T-helper 1 cell treated with Interleukin-12 subunit alpha and Interleukin-12 subunit beta and Interleukin-4 antibody, amounts not matched to agents 30 μg/mL and 1 μg/mL, for 36 hours (primary cell): ENCODE results near the gene RPRD2.

ENCODE experiments used
- H3K27ac Mint-ChIP-seq: one replicate; pipeline ENCODE4 v1.8.0; 2021; ENCODE audit warnings: mild to moderate bottlenecking, mixed read lengths
- H3K27me3 Mint-ChIP-seq: one replicate; pipeline ENCODE4 v1.8.0; 2021; ENCODE audit warnings: low read depth, mixed read lengths
- H3K36me3 Mint-ChIP-seq: one replicate; pipeline ENCODE4 v1.8.0; 2021; ENCODE audit warnings: low read depth, mixed read lengths
- H3K4me1 Mint-ChIP-seq: one replicate; pipeline ENCODE4 v1.8.0; 2021; ENCODE audit warnings: low read depth, mixed read lengths
- H3K4me3 Mint-ChIP-seq: one replicate; pipeline ENCODE4 v1.8.0; 2021; ENCODE audit warnings: mild to moderate bottlenecking, moderate library complexity, mixed read lengths
- H3K9me3 Mint-ChIP-seq: one replicate; pipeline ENCODE4 v1.8.0; 2021; ENCODE audit warnings: mixed read lengths

The RPRD2 gene

GRCh38 chr1:150507912-150508864, 144.2 kb downstream of the RPRD2 start, which contains the start of gene ECM1:
ECM1 (plus strand) TSS chr1:150508109; CDS start chr1:150508210, 101 bp downstream.
- Mint-ChIP-seq H3K4me1 (peaks cover 4% of the 10 kb centered on the region), H3K4me3 (no peak within 1 kb of the TSS), H3K27me3 (no peaks in the 10 kb centered on the region), H3K36me3 (peaks cover 29% of the 10 kb centered on the region), H3K27ac (peak within 1 kb of the TSS; percentile 49), H3K9me3 (no peaks in the 10 kb centered on the region)

- Mint-ChIP-seq H3K27me3 (no peaks in the 10 kb centered on the region), H3K27ac (no peak overlapping the region), H3K9me3 (no peaks in the 10 kb centered on the region), H3K36me3 (peaks cover 24% of the 10 kb centered on the region), H3K4me3 (no peak overlapping the region), H3K4me1 (peaks cover 4% of the 10 kb centered on the region)
Observed at GRCh38 chr1:150508982-150509381, 145.0 kb downstream of the RPRD2 start.

GRCh38 chr1:150511551-150511950, 147.6 kb downstream of the RPRD2 start:
- Mint-ChIP-seq H3K27ac (no peak overlapping the region), H3K27me3 (no peaks in the 10 kb centered on the region), H3K4me1 (peaks cover 16% of the 10 kb centered on the region), H3K36me3 (peaks cover 12% of the 10 kb centered on the region), H3K9me3 (no peaks in the 10 kb centered on the region), H3K4me3 (no peak overlapping the region)

- no peak overlapping the region for H3K27ac Mint-ChIP-seq
- no peaks in the 10 kb centered on the region for H3K9me3 Mint-ChIP-seq
- H3K4me3 Mint-ChIP-seq = no peak overlapping the region
- peaks cover 7% of the 10 kb centered on the region for H3K36me3 Mint-ChIP-seq
- no peaks in the 10 kb centered on the region for H3K27me3 Mint-ChIP-seq
- H3K4me1 Mint-ChIP-seq = peaks cover 19% of the 10 kb centered on the region
Observed at GRCh38 chr1:150511985-150512660, 148.2 kb downstream of the RPRD2 start.

- H3K9me3 Mint-ChIP-seq = no peaks in the 10 kb centered on the region
- peaks cover 15% of the 10 kb centered on the region for H3K4me1 Mint-ChIP-seq
- peaks cover 3% of the 10 kb centered on the region for H3K36me3 Mint-ChIP-seq
- H3K27me3 Mint-ChIP-seq = no peaks in the 10 kb centered on the region
- no peak overlapping the region for H3K27ac Mint-ChIP-seq
- H3K4me3 Mint-ChIP-seq = no peak overlapping the region
Observed at GRCh38 chr1:150512846-150513245, 148.9 kb downstream of the RPRD2 start.

- Mint-ChIP-seq H3K36me3 (peaks cover 3% of the 10 kb centered on the region), H3K4me3 (no peak overlapping the region), H3K9me3 (no peaks in the 10 kb centered on the region), H3K27me3 (no peaks in the 10 kb centered on the region), H3K27ac (no peak overlapping the region), H3K4me1 (peaks cover 15% of the 10 kb centered on the region)
Observed at GRCh38 chr1:150513351-150513791, 149.4 kb downstream of the RPRD2 start.

- Mint-ChIP-seq H3K36me3 (peaks cover 3% of the 10 kb centered on the region), H3K4me1 (peaks cover 15% of the 10 kb centered on the region), H3K9me3 (no peaks in the 10 kb centered on the region), H3K27ac (no peak overlapping the region), H3K4me3 (peak overlapping the region; percentile 92), H3K27me3 (no peaks in the 10 kb centered on the region)
Observed at GRCh38 chr1:150514260-150514659, 150.3 kb downstream of the RPRD2 start.

- no peaks in the 10 kb centered on the region for H3K9me3 Mint-ChIP-seq
- H3K27ac Mint-ChIP-seq = peak overlapping the region; percentile 6
- peaks cover 15% of the 10 kb centered on the region for H3K4me1 Mint-ChIP-seq
- H3K4me3 Mint-ChIP-seq = peak overlapping the region; percentile 92
- H3K36me3 Mint-ChIP-seq = peaks cover 3% of the 10 kb centered on the region
- no peaks in the 10 kb centered on the region for H3K27me3 Mint-ChIP-seq
Observed at GRCh38 chr1:150514913-150515327, 151.0 kb downstream of the RPRD2 start.

GRCh38 chr1:150515328-150516049, 151.5 kb downstream of the RPRD2 start, which contains the start of gene FALEC:
FALEC (plus strand) TSS chr1:150515752.
- Mint-ChIP-seq H3K36me3 (peaks cover 3% of the 10 kb centered on the region), H3K4me1 (peaks cover 15% of the 10 kb centered on the region), H3K27ac (peak within 1 kb of the TSS; percentile 26), H3K4me3 (peak within 1 kb of the TSS; percentile 92), H3K9me3 (no peaks in the 10 kb centered on the region), H3K27me3 (no peaks in the 10 kb centered on the region)

- no peaks in the 10 kb centered on the region for H3K9me3 Mint-ChIP-seq
- H3K27ac Mint-ChIP-seq = peak overlapping the region; percentile 26
- no peaks in the 10 kb centered on the region for H3K27me3 Mint-ChIP-seq
- H3K36me3 Mint-ChIP-seq = peaks cover 3% of the 10 kb centered on the region
- H3K4me3 Mint-ChIP-seq = peak overlapping the region; percentile 92
- peaks cover 15% of the 10 kb centered on the region for H3K4me1 Mint-ChIP-seq
Observed at GRCh38 chr1:150516050-150516591, 152.2 kb downstream of the RPRD2 start.

- Mint-ChIP-seq H3K4me3 (peak overlapping the region; percentile 92), H3K27ac (no peak overlapping the region), H3K27me3 (no peaks in the 10 kb centered on the region), H3K4me1 (peaks cover 19% of the 10 kb centered on the region), H3K9me3 (no peaks in the 10 kb centered on the region), H3K36me3 (peaks cover 3% of the 10 kb centered on the region)
Observed at GRCh38 chr1:150516616-150517015, 152.7 kb downstream of the RPRD2 start.

- no peak overlapping the region for H3K27ac Mint-ChIP-seq
- no peaks in the 10 kb centered on the region for H3K9me3 Mint-ChIP-seq
- H3K36me3 Mint-ChIP-seq = no peaks in the 10 kb centered on the region
- H3K4me3 Mint-ChIP-seq = no peak overlapping the region
- H3K4me1 Mint-ChIP-seq = peaks cover 9% of the 10 kb centered on the region
- H3K27me3 Mint-ChIP-seq = peaks cover 3% of the 10 kb centered on the region
Observed at GRCh38 chr1:150521196-150521968, 157.4 kb downstream of the RPRD2 start.

GRCh38 chr1:150525348-150525747, 161.4 kb downstream of the RPRD2 start:
- no peaks in the 10 kb centered on the region for H3K9me3 Mint-ChIP-seq
- H3K36me3 Mint-ChIP-seq = no peaks in the 10 kb centered on the region

More at GRCh38 chr1:150525348-150525747, 161.4 kb downstream of the RPRD2 start:
- Mint-ChIP-seq H3K27me3 (peaks cover 3% of the 10 kb centered on the region), H3K27ac (no peak overlapping the region), H3K4me1 (peaks cover 4% of the 10 kb centered on the region), H3K4me3 (no peak overlapping the region)
